ENCODE measurements around the gene PGF.

PGF gene

GRCh38 chr14:74977901-74978385 is 22.5 kb upstream of the PGF start:
- no peak for DNase-seq

GRCh38 chr14:74977164-74977900 is 21.9 kb upstream of the PGF start:
- no peak for DNase-seq

GRCh38 chr14:74976264-74977113 is 21.1 kb upstream of the PGF start:
- no peak for DNase-seq

GRCh38 chr14:74975059-74975810 is 19.8 kb upstream of the PGF start:
- peak; percentile 57 to 89 for DNase-seq

- DNase-seq: peak in 1 of 2 experiments; percentile 51
Measured at GRCh38 chr14:74974364-74975058, 19.1 kb upstream of the PGF start.

- no peak for DNase-seq
Measured at GRCh38 chr14:74973905-74974363, 18.5 kb upstream of the PGF start.

- DNase-seq: no peak
Measured at GRCh38 chr14:74973003-74973653, 17.7 kb upstream of the PGF start.

GRCh38 chr14:74968811-74969210 is 13.4 kb upstream of the PGF start:
- no peak for DNase-seq

- no peak for DNase-seq
Measured at GRCh38 chr14:74965486-74966153, 10.2 kb upstream of the PGF start.

- no peak for DNase-seq
Measured at GRCh38 chr14:74964787-74965485, 9.5 kb upstream of the PGF start.

- DNase-seq: no peak
Measured at GRCh38 chr14:74963705-74964271, 8.4 kb upstream of the PGF start.

- no peak for DNase-seq
Measured at GRCh38 chr14:74963178-74963704, 7.8 kb upstream of the PGF start.

GRCh38 chr14:74962493-74962892 is 7.1 kb upstream of the PGF start:
- no peak for DNase-seq

GRCh38 chr14:74962046-74962445 is 6.6 kb upstream of the PGF start:
- no peak for DNase-seq

GRCh38 chr14:74961238-74961911 is 6.0 kb upstream of the PGF start:
- DNase-seq: no peak

GRCh38 chr14:74960736-74961135 is 5.3 kb upstream of the PGF start:
- DNase-seq: no peak

- no peak for DNase-seq
Measured at GRCh38 chr14:74959596-74960180, 4.3 kb upstream of the PGF start.

GRCh38 chr14:74956280-74957072 is 1.1 kb upstream of the PGF start:
- no peak for DNase-seq

- no peak for DNase-seq
Measured at GRCh38 chr14:74956027-74956279, 556 bp upstream of the PGF start.
